GM18498 (cell line): Measurements from ENCODE around the gene HOXC6.

Experiments used
- ATAC-seq: cut with Tn5 transposase; IDR thresholded peaks from one replicate; pipeline ENCODE4 v1.9.1; 2021; ENCODE audit warnings: mild to moderate bottlenecking, moderate library complexity; ENCODE audit not compliant: unreplicated experiment

The HOXC6 gene

GRCh38 chr12:53989227-53990113, 38.8 kb upstream of the HOXC6 start:
- no peak for ATAC-seq

GRCh38 chr12:53990311-53991076, 37.7 kb upstream of the HOXC6 start:
- ATAC-seq, result no peak

- ATAC-seq, result no peak
Measured at GRCh38 chr12:53991077-53991460, 37.2 kb upstream of the HOXC6 start.

GRCh38 chr12:53992377-53992889, 35.8 kb upstream of the HOXC6 start:
- ATAC-seq, result no peak

- no peak for ATAC-seq
Measured at GRCh38 chr12:53993162-53994008, 34.9 kb upstream of the HOXC6 start.

- no peak for ATAC-seq
Measured at GRCh38 chr12:53994009-53994263, 34.3 kb upstream of the HOXC6 start.

GRCh38 chr12:53994264-53995001, 33.8 kb upstream of the HOXC6 start:
- ATAC-seq, result no peak

- ATAC-seq, result no peak
Measured at GRCh38 chr12:53995002-53995377, 33.2 kb upstream of the HOXC6 start.

GRCh38 chr12:53995378-53996239, 32.6 kb upstream of the HOXC6 start:
- ATAC-seq, result no peak

- ATAC-seq, result no peak
Measured at GRCh38 chr12:53996240-53997203, 31.7 kb upstream of the HOXC6 start.

- no peak for ATAC-seq
Measured at GRCh38 chr12:53997204-53998109, 30.8 kb upstream of the HOXC6 start.

- no peak for ATAC-seq
Measured at GRCh38 chr12:53998110-53998899, 29.9 kb upstream of the HOXC6 start.

- no peak for ATAC-seq
Measured at GRCh38 chr12:53998900-53999236, 29.4 kb upstream of the HOXC6 start.

GRCh38 chr12:53999559-54000115, 28.6 kb upstream of the HOXC6 start:
- ATAC-seq, result no peak

GRCh38 chr12:54000116-54001114, 27.8 kb upstream of the HOXC6 start, which contains the start of gene HOXC9:
Gene HOXC9 (plus strand): TSS chr12:54000161. CDS start chr12:54000189, 28 bp downstream.
- no peak for ATAC-seq
